GM21717 (cell line): ENCODE measurements around the gene AZI2.
A peak's percentile ranks its signal among the peaks of the same experiment; 100 is the strongest.

Experiments used
- ATAC-seq: cut with Tn5 transposase; IDR thresholded peaks from one replicate; pipeline ENCODE4 v1.9.1; 2021; ENCODE audit warnings: mild to moderate bottlenecking, moderate library complexity; ENCODE audit not compliant: unreplicated experiment

AZI2 gene

GRCh38 chr3:28348629-28349468 lies at the start of gene AZI2, which contains the start of gene ZCWPW2:
AZI2 (minus strand) TSS chr3:28348824; CDS start chr3:28340617, 8,207 bp downstream.
ZCWPW2 (plus strand) TSS chr3:28348721; CDS start chr3:28413069, 64,348 bp downstream.
- ATAC-seq: peak; percentile 95

- no peak for ATAC-seq
Observed at GRCh38 chr3:28388978-28389377, 40.4 kb upstream of the AZI2 start.

GRCh38 chr3:28386049-28386448 lies 37.4 kb upstream of the AZI2 start:
- no peak for ATAC-seq

- ATAC-seq: no peak
Observed at GRCh38 chr3:28376424-28376823, 27.8 kb upstream of the AZI2 start.

- peak; percentile 4 for ATAC-seq
Observed at GRCh38 chr3:28349469-28350000, 911 bp upstream of the AZI2 start.

- ATAC-seq: no peak
Observed at GRCh38 chr3:28348265-28348628, 377 bp downstream of the AZI2 start.

- ATAC-seq: no peak
Observed at GRCh38 chr3:28347374-28348264, 1.0 kb downstream of the AZI2 start.

- ATAC-seq: no peak
Observed at GRCh38 chr3:28345690-28346089, 2.9 kb downstream of the AZI2 start.

- ATAC-seq: no peak
Observed at GRCh38 chr3:28343144-28343543, 5.5 kb downstream of the AZI2 start.

GRCh38 chr3:28337230-28337629 lies 11.4 kb downstream of the AZI2 start:
- ATAC-seq: no peak

- no peak for ATAC-seq
Observed at GRCh38 chr3:28335246-28335645, 13.4 kb downstream of the AZI2 start.

- ATAC-seq: no peak
Observed at GRCh38 chr3:28334552-28334951, 14.1 kb downstream of the AZI2 start.

GRCh38 chr3:28328188-28329151 lies 20.2 kb downstream of the AZI2 start:
- peak; percentile 35 for ATAC-seq

GRCh38 chr3:28326458-28326926 lies 22.1 kb downstream of the AZI2 start:
- ATAC-seq: peak; percentile 79

- no peak for ATAC-seq
Observed at GRCh38 chr3:28322464-28322863, 26.2 kb downstream of the AZI2 start.

GRCh38 chr3:28320981-28321380 lies 27.6 kb downstream of the AZI2 start:
- no peak for ATAC-seq

GRCh38 chr3:28317438-28318022 lies 31.1 kb downstream of the AZI2 start:
- ATAC-seq: peak; percentile 92

- no peak for ATAC-seq
Observed at GRCh38 chr3:28316226-28316625, 32.4 kb downstream of the AZI2 start.

- no peak for ATAC-seq
Observed at GRCh38 chr3:28315711-28316110, 32.9 kb downstream of the AZI2 start.

- ATAC-seq: no peak
Observed at GRCh38 chr3:28308196-28308595, 40.4 kb downstream of the AZI2 start.
